NB4 (cell line): Measurements from ENCODE around the gene TMEM44.

Experiments used
- MYC ChIP-seq: IDR thresholded peaks from 2 replicates; pipeline ENCODE4 v1.6.1; 2011; ENCODE audit warnings: low read depth, low read length
- POLR2A ChIP-seq: IDR thresholded peaks from 2 replicates; pipeline ENCODE4 v1.6.1; 2011; ENCODE audit warnings: mild to moderate bottlenecking; ENCODE audit not compliant: insufficient read length; ENCODE audit errors: extremely low read depth
- TF ChIP-seq, protein P1 (sequence below): IDR thresholded peaks from one replicate; pipeline ENCODE4 v1.5.1; 2012; ENCODE audit warnings: low read depth, low read length
- TF ChIP-seq, protein P2 (sequence below): IDR thresholded peaks from 2 replicates; pipeline ENCODE4 v1.6.1; 2011; ENCODE audit warnings: low read depth, low read length

DNA sequence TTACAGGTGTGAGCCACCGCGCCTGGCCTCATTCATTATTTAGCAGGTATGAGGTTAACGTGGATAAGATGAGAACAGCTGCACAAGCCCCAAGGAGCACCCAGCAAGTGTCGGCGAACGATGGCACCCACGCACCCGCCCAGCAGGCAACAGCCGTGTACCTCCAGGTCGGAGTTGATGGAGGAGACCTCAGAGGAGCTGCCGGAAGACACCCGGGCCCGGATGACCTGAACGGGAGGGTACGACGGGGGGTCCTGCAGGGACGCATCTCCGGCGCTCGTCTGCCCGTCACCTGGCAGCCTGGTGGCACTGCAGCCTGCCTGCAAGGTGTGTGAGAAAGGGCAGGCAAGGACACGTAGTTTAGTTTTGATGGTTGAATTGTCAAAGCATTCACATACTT is 29.1 kb downstream of the TMEM44 start:
- TF ChIP-seq, protein P1, sequence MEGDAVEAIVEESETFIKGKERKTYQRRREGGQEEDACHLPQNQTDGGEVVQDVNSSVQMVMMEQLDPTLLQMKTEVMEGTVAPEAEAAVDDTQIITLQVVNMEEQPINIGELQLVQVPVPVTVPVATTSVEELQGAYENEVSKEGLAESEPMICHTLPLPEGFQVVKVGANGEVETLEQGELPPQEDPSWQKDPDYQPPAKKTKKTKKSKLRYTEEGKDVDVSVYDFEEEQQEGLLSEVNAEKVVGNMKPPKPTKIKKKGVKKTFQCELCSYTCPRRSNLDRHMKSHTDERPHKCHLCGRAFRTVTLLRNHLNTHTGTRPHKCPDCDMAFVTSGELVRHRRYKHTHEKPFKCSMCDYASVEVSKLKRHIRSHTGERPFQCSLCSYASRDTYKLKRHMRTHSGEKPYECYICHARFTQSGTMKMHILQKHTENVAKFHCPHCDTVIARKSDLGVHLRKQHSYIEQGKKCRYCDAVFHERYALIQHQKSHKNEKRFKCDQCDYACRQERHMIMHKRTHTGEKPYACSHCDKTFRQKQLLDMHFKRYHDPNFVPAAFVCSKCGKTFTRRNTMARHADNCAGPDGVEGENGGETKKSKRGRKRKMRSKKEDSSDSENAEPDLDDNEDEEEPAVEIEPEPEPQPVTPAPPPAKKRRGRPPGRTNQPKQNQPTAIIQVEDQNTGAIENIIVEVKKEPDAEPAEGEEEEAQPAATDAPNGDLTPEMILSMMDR: no peak
- TF ChIP-seq POLR2A (no peak), MYC (no peak)
- TF ChIP-seq, protein P2, sequence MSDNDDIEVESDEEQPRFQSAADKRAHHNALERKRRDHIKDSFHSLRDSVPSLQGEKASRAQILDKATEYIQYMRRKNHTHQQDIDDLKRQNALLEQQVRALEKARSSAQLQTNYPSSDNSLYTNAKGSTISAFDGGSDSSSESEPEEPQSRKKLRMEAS: no peak
